Upper lobe of left lung (tissue), 4 donors: ENCODE measurements around the gene BEND7.

Source experiments
- EP300 ChIP-seq, 4 donors: sonication (generic); formaldehyde crosslinking; IDR thresholded peaks; one replicate each; pipeline ENCODE4 v1.5.1; 2017; ENCODE audit warnings: antibody characterized with exemption in 4 of 4, control low read depth in 2 of 4
- POLR2A ChIP-seq, 4 donors: fragments of 450-650 bp; IDR thresholded peaks; one replicate each; pipeline ENCODE4 v1.5.1; 2016 to 2017; ENCODE audit warnings: antibody characterized with exemption in 4 of 4, mild to moderate bottlenecking in 2 of 4
- POLR2AphosphoS5 ChIP-seq, 2 donors: sonication (generic); formaldehyde crosslinking; IDR thresholded peaks; one replicate each; pipeline ENCODE4 v1.5.1; 2017; ENCODE audit warnings: antibody characterized with exemption in 2 of 2
- TF ChIP-seq, protein P1 (sequence below), 6 experiments: fragments of 450-650 bp in 4 of 6; fragments of 200-600 bp in 2 of 6; sonication (generic) in 2 of 6; IDR thresholded peaks; one replicate each; pipeline ENCODE4 v1.5.1; 2016 to 2019; ENCODE audit warnings: antibody characterized with exemption in 6 of 6

DNA sequence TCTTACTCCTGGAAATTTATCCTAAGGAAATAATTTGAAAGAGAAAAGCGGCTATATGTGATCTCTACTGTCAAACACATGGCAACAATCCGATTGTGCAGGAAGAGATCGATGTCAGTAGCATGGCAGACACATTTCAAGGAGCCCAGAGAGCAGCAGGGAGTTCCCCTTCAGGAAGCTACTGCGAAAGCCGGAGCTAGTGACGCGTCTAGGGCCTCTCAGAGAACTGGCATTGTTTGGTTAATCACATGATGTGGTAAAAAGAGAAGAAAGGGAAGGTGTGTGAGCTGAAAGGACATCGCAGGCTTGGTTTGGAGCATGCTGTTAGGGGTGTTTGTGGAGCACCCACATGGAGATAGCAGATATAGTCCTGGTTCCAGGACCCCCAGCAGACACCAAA is 74.9 kb downstream of the BEND7 start:
- TF ChIP-seq, protein P1, sequence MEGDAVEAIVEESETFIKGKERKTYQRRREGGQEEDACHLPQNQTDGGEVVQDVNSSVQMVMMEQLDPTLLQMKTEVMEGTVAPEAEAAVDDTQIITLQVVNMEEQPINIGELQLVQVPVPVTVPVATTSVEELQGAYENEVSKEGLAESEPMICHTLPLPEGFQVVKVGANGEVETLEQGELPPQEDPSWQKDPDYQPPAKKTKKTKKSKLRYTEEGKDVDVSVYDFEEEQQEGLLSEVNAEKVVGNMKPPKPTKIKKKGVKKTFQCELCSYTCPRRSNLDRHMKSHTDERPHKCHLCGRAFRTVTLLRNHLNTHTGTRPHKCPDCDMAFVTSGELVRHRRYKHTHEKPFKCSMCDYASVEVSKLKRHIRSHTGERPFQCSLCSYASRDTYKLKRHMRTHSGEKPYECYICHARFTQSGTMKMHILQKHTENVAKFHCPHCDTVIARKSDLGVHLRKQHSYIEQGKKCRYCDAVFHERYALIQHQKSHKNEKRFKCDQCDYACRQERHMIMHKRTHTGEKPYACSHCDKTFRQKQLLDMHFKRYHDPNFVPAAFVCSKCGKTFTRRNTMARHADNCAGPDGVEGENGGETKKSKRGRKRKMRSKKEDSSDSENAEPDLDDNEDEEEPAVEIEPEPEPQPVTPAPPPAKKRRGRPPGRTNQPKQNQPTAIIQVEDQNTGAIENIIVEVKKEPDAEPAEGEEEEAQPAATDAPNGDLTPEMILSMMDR (IDR thresholded peaks at IDR 0.05): no peak
- TF ChIP-seq POLR2AphosphoS5 (IDR thresholded peaks at IDR 0.05) (no peak), EP300 (IDR thresholded peaks at IDR 0.05) (no peak), POLR2A (IDR thresholded peaks at IDR 0.05) (no peak)
